HL-60 (cell line): ENCODE measurements around the gene ITIH5.

Experiments
- CTCF ChIP-seq: IDR thresholded peaks from one replicate; pipeline ENCODE4 v1.5.1; 2011; ENCODE audit warnings: low read length, control low read depth, inconsistent platforms; ENCODE audit not compliant: insufficient read depth
- GABPA ChIP-seq: IDR thresholded peaks from 2 replicates; pipeline ENCODE4 v1.6.1; 2012; ENCODE audit warnings: low read depth
- POLR2AphosphoS5 ChIP-seq: IDR thresholded peaks from 2 replicates; pipeline ENCODE4 v1.6.1; 2012; ENCODE audit warnings: low read depth
- TF ChIP-seq, protein P1 (sequence below): IDR thresholded peaks from 2 replicates; pipeline ENCODE4 v1.6.1; 2012; ENCODE audit warnings: low read depth; ENCODE audit not compliant: insufficient replicate concordance

DNA sequence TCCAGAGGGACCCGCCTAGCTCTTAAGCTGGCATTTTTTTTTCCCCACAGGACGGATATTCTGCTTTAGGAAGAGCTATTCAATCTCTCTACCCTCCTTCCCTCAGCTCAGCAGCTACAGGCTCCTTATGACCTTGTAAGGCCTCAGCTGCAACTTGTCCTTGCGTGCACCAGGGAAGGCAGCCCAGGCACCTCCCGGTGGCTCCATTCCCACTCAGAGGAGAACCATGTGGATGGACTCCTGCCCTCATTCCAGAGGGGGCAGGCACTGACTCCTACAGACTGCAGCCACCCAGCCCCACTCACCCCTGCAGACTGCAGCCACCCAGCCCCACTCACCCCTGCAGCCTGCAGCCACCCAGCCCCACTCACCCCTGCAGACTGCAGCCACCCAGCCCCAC is 73.7 kb downstream of the ITIH5 start:
- TF ChIP-seq CTCF (no peak), POLR2AphosphoS5 (no peak), GABPA (no peak)
- TF ChIP-seq, protein P1, sequence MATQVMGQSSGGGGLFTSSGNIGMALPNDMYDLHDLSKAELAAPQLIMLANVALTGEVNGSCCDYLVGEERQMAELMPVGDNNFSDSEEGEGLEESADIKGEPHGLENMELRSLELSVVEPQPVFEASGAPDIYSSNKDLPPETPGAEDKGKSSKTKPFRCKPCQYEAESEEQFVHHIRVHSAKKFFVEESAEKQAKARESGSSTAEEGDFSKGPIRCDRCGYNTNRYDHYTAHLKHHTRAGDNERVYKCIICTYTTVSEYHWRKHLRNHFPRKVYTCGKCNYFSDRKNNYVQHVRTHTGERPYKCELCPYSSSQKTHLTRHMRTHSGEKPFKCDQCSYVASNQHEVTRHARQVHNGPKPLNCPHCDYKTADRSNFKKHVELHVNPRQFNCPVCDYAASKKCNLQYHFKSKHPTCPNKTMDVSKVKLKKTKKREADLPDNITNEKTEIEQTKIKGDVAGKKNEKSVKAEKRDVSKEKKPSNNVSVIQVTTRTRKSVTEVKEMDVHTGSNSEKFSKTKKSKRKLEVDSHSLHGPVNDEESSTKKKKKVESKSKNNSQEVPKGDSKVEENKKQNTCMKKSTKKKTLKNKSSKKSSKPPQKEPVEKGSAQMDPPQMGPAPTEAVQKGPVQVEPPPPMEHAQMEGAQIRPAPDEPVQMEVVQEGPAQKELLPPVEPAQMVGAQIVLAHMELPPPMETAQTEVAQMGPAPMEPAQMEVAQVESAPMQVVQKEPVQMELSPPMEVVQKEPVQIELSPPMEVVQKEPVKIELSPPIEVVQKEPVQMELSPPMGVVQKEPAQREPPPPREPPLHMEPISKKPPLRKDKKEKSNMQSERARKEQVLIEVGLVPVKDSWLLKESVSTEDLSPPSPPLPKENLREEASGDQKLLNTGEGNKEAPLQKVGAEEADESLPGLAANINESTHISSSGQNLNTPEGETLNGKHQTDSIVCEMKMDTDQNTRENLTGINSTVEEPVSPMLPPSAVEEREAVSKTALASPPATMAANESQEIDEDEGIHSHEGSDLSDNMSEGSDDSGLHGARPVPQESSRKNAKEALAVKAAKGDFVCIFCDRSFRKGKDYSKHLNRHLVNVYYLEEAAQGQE, result no peak
